ENCODE data around the gene CRELD2.

CRELD2 gene

GRCh38 chr22:49885281-49885680 lies 33.2 kb upstream of the CRELD2 start:
- intact Hi-C loops (cut with DNase I; ENCODE audit: low total_unique reads) = no loop called here
- DNase-seq = no peak
- no peaks in the 10 kb centered on the region for H3K4me1 ChIP-seq
- H3K9me3 ChIP-seq = peaks cover 0 to 29% (median 12%) of the 10 kb centered on the region in 3 donors
- no peak overlapping the region for H3K4me3 ChIP-seq
- no peaks in the 10 kb centered on the region for H3K27me3 ChIP-seq
- H3K27ac ChIP-seq = no peak overlapping the region
- TF ChIP-seq CTCF (IDR thresholded peaks at IDR 0.05) = no peak
- H3K36me3 ChIP-seq = peaks cover 38 to 58% (median 50%) of the 10 kb centered on the region in 3 donors

- Histone ChIP-seq H3K27me3 (no peaks in the 10 kb centered on the region), H3K4me1 (no peaks in the 10 kb centered on the region), H3K36me3 (peaks cover 42 to 60% (median 49%) of the 10 kb centered on the region in 3 donors), H3K4me3 (no peak overlapping the region), H3K27ac (no peak overlapping the region), H3K9me3 (peaks cover 0 to 27% (median 10%) of the 10 kb centered on the region in 3 donors)
- intact Hi-C loops (cut with DNase I; ENCODE audit: low total_unique reads) = no loop called here
- no peak for TF ChIP-seq CTCF (IDR thresholded peaks at IDR 0.05)
- no peak for DNase-seq
Measured at GRCh38 chr22:49885881-49886280, 32.6 kb upstream of the CRELD2 start.

- H3K27ac ChIP-seq = no peak overlapping the region
- intact Hi-C loops (cut with DNase I; ENCODE audit: low total_unique reads) = no loop called here
- H3K4me3 ChIP-seq = no peak overlapping the region
- TF ChIP-seq CTCF (IDR thresholded peaks at IDR 0.05) = no peak
- DNase-seq = no peak
- H3K36me3 ChIP-seq = peaks cover 47 to 66% (median 49%) of the 10 kb centered on the region in 3 donors
- H3K9me3 ChIP-seq = peaks cover 0 to 27% (median 4%) of the 10 kb centered on the region in 3 donors
- H3K4me1 ChIP-seq = no peaks in the 10 kb centered on the region
- H3K27me3 ChIP-seq = no peaks in the 10 kb centered on the region
Measured at GRCh38 chr22:49886346-49887063, 31.9 kb upstream of the CRELD2 start.

GRCh38 chr22:49887064-49887451 lies 31.4 kb upstream of the CRELD2 start:
- no peaks in the 10 kb centered on the region for H3K4me1 ChIP-seq
- no peak overlapping the region for H3K27ac ChIP-seq
- DNase-seq = no peak
- intact Hi-C loops (cut with DNase I; ENCODE audit: low total_unique reads) = no loop called here
- TF ChIP-seq CTCF (IDR thresholded peaks at IDR 0.05) = no peak
- no peak overlapping the region for H3K4me3 ChIP-seq
- H3K9me3 ChIP-seq = peaks cover 0 to 21% (median 0%) of the 10 kb centered on the region in 3 donors
- peaks cover 47 to 67% (median 48%) of the 10 kb centered on the region in 3 donors for H3K36me3 ChIP-seq
- H3K27me3 ChIP-seq = no peaks in the 10 kb centered on the region

GRCh38 chr22:49887702-49888101 lies 30.7 kb upstream of the CRELD2 start:
- Histone ChIP-seq H3K36me3 (peaks cover 49 to 73% (median 52%) of the 10 kb centered on the region in 3 donors), H3K27me3 (no peaks in the 10 kb centered on the region), H3K27ac (no peak overlapping the region), H3K9me3 (peaks cover 0 to 15% (median 0%) of the 10 kb centered on the region in 3 donors), H3K4me1 (no peaks in the 10 kb centered on the region), H3K4me3 (no peak overlapping the region)
- TF ChIP-seq CTCF (IDR thresholded peaks at IDR 0.05) = no peak
- intact Hi-C loops (cut with DNase I; ENCODE audit: low total_unique reads) = no loop called here
- DNase-seq = no peak
